Measurements from ENCODE around the gene LRRTM4. TPM values are rescaled to one million over a fixed set of nuclear protein-coding genes. Genes with fewer than 3 reads are reported as not detected.
"Not testable (repeated sequence)": the region's sequence is repeated elsewhere in the genome, so short reads cannot be mapped to it uniquely, and the experiment has no call there.

Gene LRRTM4
- total RNA-seq, 1 experiment from 2014 or later: 0.12 TPM

- DNase-seq (ENCODE audit: low read depth): no peak
These were observed 773.4 kb downstream of the LRRTM4 start for GRCh38 chr2:76748581-76749296.

- no peak for DNase-seq (ENCODE audit: low read depth)
These were observed 776.6 kb downstream of the LRRTM4 start for GRCh38 chr2:76745605-76746004.

- no peak for DNase-seq (ENCODE audit: low read depth)
These were observed 784.6 kb downstream of the LRRTM4 start for GRCh38 chr2:76737607-76738006.

DNA sequence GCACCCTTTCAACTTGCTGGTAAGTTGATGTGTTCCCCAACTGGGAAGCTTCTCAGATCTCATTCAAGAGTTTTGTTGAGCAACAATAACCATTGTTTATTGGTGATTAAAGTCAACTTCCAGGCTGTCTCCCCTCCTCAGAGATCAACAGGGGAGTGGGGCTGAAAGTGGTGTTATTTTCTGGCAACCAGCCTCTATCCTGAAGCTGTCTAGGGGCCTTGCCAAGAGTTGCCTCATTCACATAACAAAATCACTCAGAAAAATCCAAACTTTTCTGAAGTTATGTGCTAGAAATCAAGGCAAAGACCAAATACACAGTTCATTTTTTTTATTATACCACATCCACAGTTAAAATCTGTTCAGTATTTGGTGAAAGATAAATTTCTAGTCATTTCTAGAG lies 788.4 kb downstream of the LRRTM4 start:
- DNase-seq (ENCODE audit: low read depth): no peak

- DNase-seq (ENCODE audit: low read depth): no peak
These were observed 791.0 kb downstream of the LRRTM4 start for GRCh38 chr2:76731157-76731556.

DNA sequence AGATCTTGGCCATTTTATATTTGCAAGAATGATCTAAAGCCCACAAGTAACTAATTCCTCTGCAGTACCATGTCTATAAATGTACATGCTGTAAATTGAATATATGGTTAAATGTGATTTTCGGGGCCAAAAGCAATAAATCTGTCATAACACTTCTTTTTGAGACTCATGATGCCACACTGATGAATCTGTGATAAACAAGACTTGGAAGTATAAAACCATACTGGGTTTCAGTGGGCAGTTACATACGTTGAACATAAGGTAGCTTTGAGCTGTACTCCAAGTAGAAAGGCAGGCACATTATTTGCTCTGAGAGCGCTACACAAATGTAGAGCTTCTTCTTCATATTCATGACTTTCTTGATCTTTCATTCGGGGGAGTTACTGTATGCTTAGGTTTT lies 792.2 kb downstream of the LRRTM4 start:
- DNase-seq (ENCODE audit: low read depth): no peak

GRCh38 chr2:76721226-76721625 lies 801.0 kb downstream of the LRRTM4 start:
- DNase-seq (ENCODE audit: low read depth): no peak

GRCh38 chr2:76713312-76713711 lies 808.9 kb downstream of the LRRTM4 start:
- no peak for DNase-seq (ENCODE audit: low read depth)

GRCh38 chr2:76711490-76711889 lies 810.7 kb downstream of the LRRTM4 start:
- no peak for DNase-seq (ENCODE audit: low read depth)

DNA sequence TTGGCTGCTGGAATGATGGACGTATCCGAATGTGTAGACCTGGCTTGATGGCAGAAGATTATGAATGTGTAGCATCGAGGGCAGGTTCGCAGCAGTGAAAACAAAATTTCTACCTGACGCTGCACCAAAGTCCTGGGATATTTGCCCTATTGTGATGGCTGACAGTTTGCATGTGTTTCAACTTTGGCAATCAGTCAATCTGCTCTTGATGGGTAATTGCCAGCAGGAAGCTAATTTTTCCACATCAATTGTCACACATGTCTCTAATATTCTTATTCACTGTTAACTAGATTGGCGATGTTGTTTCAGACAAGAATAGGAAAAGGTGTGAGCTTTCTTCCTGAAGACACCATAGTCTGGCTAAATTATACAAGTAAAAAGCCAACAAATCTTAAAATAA lies 821.3 kb downstream of the LRRTM4 start:
- DNase-seq (ENCODE audit: low read depth): no peak

- not testable (repeated sequence) for DNase-seq (ENCODE audit: low read depth)
These were observed 824.0 kb downstream of the LRRTM4 start for GRCh38 chr2:76697998-76698713.
